Measurements from ENCODE around the gene CSRNP3. TPM values are rescaled to one million over a fixed set of nuclear protein-coding genes. Genes with fewer than 3 reads are reported as not detected.

Gene CSRNP3
- total RNA-seq, 1 experiment from 2014 or later: 1.3 TPM

DNA sequence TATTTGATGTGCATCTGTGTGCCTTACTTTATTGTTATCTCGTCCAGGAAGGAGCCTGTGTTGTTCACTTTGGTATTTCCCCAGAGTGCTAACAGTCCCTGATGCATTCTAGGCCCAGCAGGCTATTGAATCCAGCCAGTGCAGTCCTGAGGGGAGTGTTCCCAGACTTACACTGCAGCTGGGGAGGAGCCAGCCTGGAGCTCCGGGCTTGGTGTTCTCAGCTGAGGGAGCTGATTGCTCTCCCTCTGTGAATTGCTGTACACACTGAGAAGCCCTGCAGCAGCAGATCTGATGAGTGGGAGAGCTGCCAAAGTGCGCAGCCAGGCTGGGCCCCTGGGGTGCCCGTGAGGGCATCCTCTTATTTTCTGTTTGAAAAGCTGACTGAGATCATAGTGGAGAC, 165.4 kb downstream of the CSRNP3 start:
- peak overlapping the region; percentile 11 for H3K27ac Mint-ChIP-seq (ENCODE audit: unreplicated experiment)
- Histone ChIP-seq H3K27me3 (replicated peaks; ENCODE audit: control insufficient read depth, insufficient read depth, low read length) (no peaks in the 10 kb centered on the region), H3K9me3 (no peaks in the 10 kb centered on the region), H3K36me3 (ENCODE audit: control insufficient read depth, insufficient read depth, low read length) (no peaks in the 10 kb centered on the region), H3K4me1 (peaks cover 10% of the 10 kb centered on the region), H3K4me3 (ENCODE audit: low read depth, low read length) (no peak overlapping the region)
- CTCF ChIA-PET: no interaction called here
- POLR2A ChIA-PET: interaction anchor here (0.9 kb wide), 1 partner anchor 30 kb away, joined by 3 read pairs; no protein-coding TSS in a partner anchor
- H3K9me3 Mint-ChIP-seq (ENCODE audit: unreplicated experiment): no peaks in the 10 kb centered on the region
- H3K4me1 Mint-ChIP-seq (ENCODE audit: low read depth, unreplicated experiment): peaks cover 13% of the 10 kb centered on the region
- H3K4me3 Mint-ChIP-seq (ENCODE audit: unreplicated experiment): no peak overlapping the region
- BruUV-seq (replicated peaks): no TSS peak
- no peaks in the 10 kb centered on the region for H3K36me3 Mint-ChIP-seq (ENCODE audit: insufficient read depth, unreplicated experiment)
- intact Hi-C loops (cut with micrococcal nuclease; ENCODE audit: unreplicated experiment): loop anchor here (2.0 kb wide), 1 partner anchor 28 kb away; no protein-coding TSS in a partner anchor
- peak; percentile 46 to 55 for DNase-seq
- H3K27me3 Mint-ChIP-seq (ENCODE audit: insufficient read depth, unreplicated experiment): no peaks in the 10 kb centered on the region
- TF ChIP-seq, protein P1, sequence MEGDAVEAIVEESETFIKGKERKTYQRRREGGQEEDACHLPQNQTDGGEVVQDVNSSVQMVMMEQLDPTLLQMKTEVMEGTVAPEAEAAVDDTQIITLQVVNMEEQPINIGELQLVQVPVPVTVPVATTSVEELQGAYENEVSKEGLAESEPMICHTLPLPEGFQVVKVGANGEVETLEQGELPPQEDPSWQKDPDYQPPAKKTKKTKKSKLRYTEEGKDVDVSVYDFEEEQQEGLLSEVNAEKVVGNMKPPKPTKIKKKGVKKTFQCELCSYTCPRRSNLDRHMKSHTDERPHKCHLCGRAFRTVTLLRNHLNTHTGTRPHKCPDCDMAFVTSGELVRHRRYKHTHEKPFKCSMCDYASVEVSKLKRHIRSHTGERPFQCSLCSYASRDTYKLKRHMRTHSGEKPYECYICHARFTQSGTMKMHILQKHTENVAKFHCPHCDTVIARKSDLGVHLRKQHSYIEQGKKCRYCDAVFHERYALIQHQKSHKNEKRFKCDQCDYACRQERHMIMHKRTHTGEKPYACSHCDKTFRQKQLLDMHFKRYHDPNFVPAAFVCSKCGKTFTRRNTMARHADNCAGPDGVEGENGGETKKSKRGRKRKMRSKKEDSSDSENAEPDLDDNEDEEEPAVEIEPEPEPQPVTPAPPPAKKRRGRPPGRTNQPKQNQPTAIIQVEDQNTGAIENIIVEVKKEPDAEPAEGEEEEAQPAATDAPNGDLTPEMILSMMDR (IDR thresholded peaks at IDR 0.05; ENCODE audit: insufficient read depth in 1 of 2, low read depth in 1 of 2, low read length in 1 of 2, severe bottlenecking in 1 of 2, unreplicated experiment in 1 of 2): no peak

DNA sequence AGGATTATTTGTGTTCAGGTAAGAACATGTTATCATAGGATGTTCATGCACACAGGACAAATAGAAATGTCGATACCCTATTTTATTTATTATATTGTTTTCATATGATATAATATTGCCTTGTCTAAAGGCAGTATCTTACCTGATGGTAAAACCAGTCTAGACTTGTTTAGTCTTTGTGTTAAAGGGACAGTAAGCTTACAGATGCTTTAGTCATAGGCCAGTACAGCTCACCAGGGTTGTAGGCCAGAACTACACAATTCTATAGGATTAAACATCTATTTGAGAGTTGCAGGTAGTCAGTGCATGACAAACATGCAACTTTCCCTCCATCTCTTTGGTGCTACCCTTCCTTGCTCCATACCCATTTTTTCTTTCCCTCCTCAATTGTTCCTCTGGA, 166.0 kb downstream of the CSRNP3 start:
- intact Hi-C loops (cut with micrococcal nuclease; ENCODE audit: unreplicated experiment): loop anchor here (2.0 kb wide), 1 partner anchor 27 kb away; no protein-coding TSS in a partner anchor
- Mint-ChIP-seq H3K4me3 (ENCODE audit: unreplicated experiment) (no peak overlapping the region), H3K36me3 (ENCODE audit: insufficient read depth, unreplicated experiment) (no peaks in the 10 kb centered on the region), H3K27ac (ENCODE audit: unreplicated experiment) (no peak overlapping the region), H3K9me3 (ENCODE audit: unreplicated experiment) (no peaks in the 10 kb centered on the region), H3K4me1 (ENCODE audit: low read depth, unreplicated experiment) (peaks cover 13% of the 10 kb centered on the region), H3K27me3 (ENCODE audit: insufficient read depth, unreplicated experiment) (no peaks in the 10 kb centered on the region)
- POLR2A ChIA-PET: no interaction called here
- H3K9me3 ChIP-seq: no peaks in the 10 kb centered on the region
- CTCF ChIA-PET: no interaction called here
- DNase-seq: no peak
- no peak overlapping the region for H3K4me3 ChIP-seq (ENCODE audit: low read depth, low read length)
- H3K27me3 ChIP-seq (replicated peaks; ENCODE audit: control insufficient read depth, insufficient read depth, low read length): no peaks in the 10 kb centered on the region
- peaks cover 10% of the 10 kb centered on the region for H3K4me1 ChIP-seq
- BruUV-seq (replicated peaks): no TSS peak
- TF ChIP-seq, protein P1 (IDR thresholded peaks at IDR 0.05; ENCODE audit: insufficient read depth in 1 of 2, low read depth in 1 of 2, low read length in 1 of 2, severe bottlenecking in 1 of 2, unreplicated experiment in 1 of 2): no peak
- H3K36me3 ChIP-seq (ENCODE audit: control insufficient read depth, insufficient read depth, low read length): no peaks in the 10 kb centered on the region

DNA sequence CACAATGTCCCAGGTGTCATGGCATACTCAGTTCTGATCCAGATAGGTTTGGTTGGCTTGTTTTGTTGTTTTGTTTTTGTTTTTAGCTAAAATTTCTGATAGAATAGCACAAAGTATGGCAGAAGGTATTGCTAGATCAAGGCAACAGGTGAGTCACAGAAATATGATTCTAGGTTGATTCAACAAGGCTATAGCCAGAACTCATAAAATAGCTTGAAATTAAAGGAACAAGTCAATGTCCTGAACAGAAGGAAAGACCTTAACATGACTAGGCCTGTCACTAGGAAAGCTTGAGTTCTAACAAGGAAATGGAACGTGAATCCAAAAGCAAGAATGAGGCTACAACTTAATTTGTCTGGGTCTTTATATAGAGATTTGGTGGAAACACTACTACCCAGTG, 167.5 kb downstream of the CSRNP3 start:
- Histone ChIP-seq H3K27me3 (replicated peaks; ENCODE audit: control insufficient read depth, insufficient read depth, low read length) (no peaks in the 10 kb centered on the region), H3K4me1 (peaks cover 10% of the 10 kb centered on the region), H3K36me3 (ENCODE audit: control insufficient read depth, insufficient read depth, low read length) (no peaks in the 10 kb centered on the region), H3K9me3 (no peaks in the 10 kb centered on the region), H3K4me3 (ENCODE audit: low read depth, low read length) (no peak overlapping the region)
- H3K4me3 Mint-ChIP-seq (ENCODE audit: unreplicated experiment): no peak overlapping the region
- intact Hi-C loops (cut with micrococcal nuclease; ENCODE audit: unreplicated experiment): no loop called here
- BruUV-seq (replicated peaks): no TSS peak
- no peaks in the 10 kb centered on the region for H3K36me3 Mint-ChIP-seq (ENCODE audit: insufficient read depth, unreplicated experiment)
- H3K9me3 Mint-ChIP-seq (ENCODE audit: unreplicated experiment): no peaks in the 10 kb centered on the region
- no peaks in the 10 kb centered on the region for H3K27me3 Mint-ChIP-seq (ENCODE audit: insufficient read depth, unreplicated experiment)
- H3K4me1 Mint-ChIP-seq (ENCODE audit: low read depth, unreplicated experiment): peaks cover 13% of the 10 kb centered on the region
- TF ChIP-seq, protein P1 (IDR thresholded peaks at IDR 0.05; ENCODE audit: insufficient read depth in 1 of 2, low read depth in 1 of 2, low read length in 1 of 2, severe bottlenecking in 1 of 2, unreplicated experiment in 1 of 2): no peak
- ChIA-PET POLR2A (no interaction called here), CTCF (no interaction called here)
- DNase-seq: no peak
- no peak overlapping the region for H3K27ac Mint-ChIP-seq (ENCODE audit: unreplicated experiment)

All from Caco-2 (cell line).